Suprapubic skin (tissue), 4 donors: ENCODE measurements around the gene CAPN8. TPM values are rescaled to one million over a fixed set of nuclear protein-coding genes. Genes with fewer than 3 reads are reported as not detected.

Source experiments
- DNase-seq, 2 donors: peaks; one replicate each; pipeline ENCODE4 v3.0.0-alpha.2; 2019; ENCODE audit warnings: low spot score in 2 of 2
- H3K27ac ChIP-seq: fragments of 200-600 bp; sonication (generic); one replicate; pipeline ENCODE4 v1.5.1; 2019
- H3K27me3 ChIP-seq: fragments of 200-600 bp; sonication (generic); one replicate; pipeline ENCODE4 v1.5.1; 2019
- H3K36me3 ChIP-seq: fragments of 200-600 bp; sonication (generic); one replicate; pipeline ENCODE4 v1.5.1; 2019
- H3K4me1 ChIP-seq: fragments of 200-600 bp; sonication (generic); one replicate; pipeline ENCODE4 v1.5.1; 2019
- H3K4me3 ChIP-seq: fragments of 200-600 bp; sonication (generic); one replicate; pipeline ENCODE4 v1.5.1; 2019; ENCODE audit warnings: mild to moderate bottlenecking
- H3K9me3 ChIP-seq: fragments of 200-600 bp; sonication (generic); one replicate; pipeline ENCODE4 v1.5.1; 2019
- EP300 ChIP-seq: sonication (generic); formaldehyde crosslinking; IDR thresholded peaks from one replicate; pipeline ENCODE4 v1.6.1; 2017; ENCODE audit warnings: antibody characterized with exemption
- POLR2A ChIP-seq, 2 donors: fragments of 450-650 bp; IDR thresholded peaks; one replicate each; pipeline ENCODE4 v1.6.1; 2017; ENCODE audit warnings: antibody characterized with exemption in 2 of 2, mild to moderate bottlenecking in 2 of 2, moderate library complexity in 2 of 2
- POLR2AphosphoS5 ChIP-seq, 3 donors: sonication (generic); formaldehyde crosslinking; IDR thresholded peaks; one replicate each; pipeline ENCODE4 v1.6.1; 2017; ENCODE audit warnings: antibody characterized with exemption in 3 of 3
- WGBS: methylation state at CpG from one replicate; pipeline ENCODE4 v1.1.5; 2018; 5-methylcytosine and 5-hydroxymethylcytosine counted together
- total RNA-seq, 4 donors: library from RNA; depleted of rRNA; stranded (reverse); fragments of >200 nt; gene quantifications; one replicate each; pipeline ENCODE4 v1.1.0, GENCODE V29; 2016
- TF ChIP-seq, protein P1 (sequence below), 2 donors: fragments of 200-600 bp in 1 of 2; fragments of 450-650 bp in 1 of 2; sonication (generic) in 1 of 2; IDR thresholded peaks; one replicate each; pipeline ENCODE4 v1.5.1; 2016 to 2019; ENCODE audit warnings: antibody characterized with exemption in 2 of 2, mild to moderate bottlenecking in 1 of 2, moderate library complexity in 1 of 2

CAPN8 gene
- total RNA-seq, 4 donors from 2014 or later = 1.5 to 3.9 (median 2.7) TPM

GRCh38 chr1:223710179-223711133, 45.0 kb upstream of the CAPN8 start:
- WGBS = 91% methylated on average over 12 of the region's 12 CpGs
- Histone ChIP-seq H3K4me3 (no peak overlapping the region), H3K27me3 (no peaks in the 10 kb centered on the region), H3K27ac (no peak overlapping the region), H3K9me3 (no peaks in the 10 kb centered on the region), H3K36me3 (no peaks in the 10 kb centered on the region), H3K4me1 (peaks cover 60% of the 10 kb centered on the region)
- no peak for DNase-seq
- TF ChIP-seq POLR2A (IDR thresholded peaks at IDR 0.05) = no peak
- no peak for TF ChIP-seq POLR2AphosphoS5 (IDR thresholded peaks at IDR 0.05)
- TF ChIP-seq EP300 = no peak
- TF ChIP-seq, protein P1, sequence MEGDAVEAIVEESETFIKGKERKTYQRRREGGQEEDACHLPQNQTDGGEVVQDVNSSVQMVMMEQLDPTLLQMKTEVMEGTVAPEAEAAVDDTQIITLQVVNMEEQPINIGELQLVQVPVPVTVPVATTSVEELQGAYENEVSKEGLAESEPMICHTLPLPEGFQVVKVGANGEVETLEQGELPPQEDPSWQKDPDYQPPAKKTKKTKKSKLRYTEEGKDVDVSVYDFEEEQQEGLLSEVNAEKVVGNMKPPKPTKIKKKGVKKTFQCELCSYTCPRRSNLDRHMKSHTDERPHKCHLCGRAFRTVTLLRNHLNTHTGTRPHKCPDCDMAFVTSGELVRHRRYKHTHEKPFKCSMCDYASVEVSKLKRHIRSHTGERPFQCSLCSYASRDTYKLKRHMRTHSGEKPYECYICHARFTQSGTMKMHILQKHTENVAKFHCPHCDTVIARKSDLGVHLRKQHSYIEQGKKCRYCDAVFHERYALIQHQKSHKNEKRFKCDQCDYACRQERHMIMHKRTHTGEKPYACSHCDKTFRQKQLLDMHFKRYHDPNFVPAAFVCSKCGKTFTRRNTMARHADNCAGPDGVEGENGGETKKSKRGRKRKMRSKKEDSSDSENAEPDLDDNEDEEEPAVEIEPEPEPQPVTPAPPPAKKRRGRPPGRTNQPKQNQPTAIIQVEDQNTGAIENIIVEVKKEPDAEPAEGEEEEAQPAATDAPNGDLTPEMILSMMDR (IDR thresholded peaks at IDR 0.05) = no peak

DNA sequence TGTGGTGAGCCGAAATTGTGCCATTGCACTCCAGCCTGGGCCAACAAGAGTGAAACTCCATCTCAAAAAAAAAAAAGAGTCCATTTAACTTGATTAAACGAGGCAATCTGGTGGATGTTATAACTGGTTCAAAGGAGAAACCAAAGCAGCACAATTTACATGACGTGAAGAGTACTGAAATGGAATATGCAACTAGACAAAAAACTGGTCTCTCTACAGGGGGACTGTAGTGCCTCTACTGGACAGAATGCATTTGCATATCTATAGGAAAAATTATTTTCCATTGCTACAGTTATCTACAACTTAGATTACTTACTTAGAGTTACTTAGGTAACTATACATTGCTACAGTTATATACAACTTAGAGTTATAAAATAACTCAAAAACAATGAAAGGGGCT, 44.1 kb upstream of the CAPN8 start:
- no peaks in the 10 kb centered on the region for H3K36me3 ChIP-seq
- no peak for DNase-seq
- H3K27ac ChIP-seq = no peak overlapping the region
- H3K27me3 ChIP-seq = no peaks in the 10 kb centered on the region
- no peak overlapping the region for H3K4me3 ChIP-seq
- TF ChIP-seq EP300 = no peak
- no peak for TF ChIP-seq POLR2A (IDR thresholded peaks at IDR 0.05)
- WGBS = 78% methylated on average over 3 of the region's 3 CpGs
- peaks cover 60% of the 10 kb centered on the region for H3K4me1 ChIP-seq
- H3K9me3 ChIP-seq = no peaks in the 10 kb centered on the region

DNA sequence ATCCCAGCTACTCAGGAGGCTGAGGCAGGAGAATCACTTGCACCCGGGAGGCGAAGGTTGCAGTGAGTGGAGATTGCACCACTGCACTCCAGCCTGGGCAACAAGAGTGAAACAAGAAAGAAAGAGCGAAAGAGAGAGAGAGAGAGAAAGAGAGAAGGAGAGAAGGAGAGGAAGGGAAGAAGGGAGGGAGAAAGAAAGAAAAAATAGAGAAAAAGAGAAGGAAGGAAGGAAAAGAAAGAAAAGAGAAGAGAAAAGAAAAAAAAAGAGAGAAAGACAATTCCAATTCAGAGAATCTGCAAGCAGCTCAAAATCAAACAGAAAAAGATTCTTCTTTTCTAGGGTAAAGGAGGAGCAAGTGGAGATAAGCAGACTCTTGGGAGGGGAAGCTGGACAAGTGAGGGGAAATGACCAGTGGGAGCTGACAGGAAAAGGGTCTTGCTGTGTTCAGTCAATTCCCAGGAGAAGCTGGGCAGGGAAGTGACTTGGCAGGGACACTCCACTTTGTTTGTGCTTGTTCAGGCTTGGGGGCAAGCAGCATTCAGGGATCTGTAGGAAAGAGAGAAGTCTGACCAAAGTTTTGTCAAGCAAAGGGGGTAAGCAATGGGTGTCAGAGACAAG, 43.3 kb upstream of the CAPN8 start:
- peaks cover 52% of the 10 kb centered on the region for H3K4me1 ChIP-seq
- H3K36me3 ChIP-seq = no peaks in the 10 kb centered on the region
- H3K9me3 ChIP-seq = no peaks in the 10 kb centered on the region
- peak overlapping the region; percentile 95 for H3K27ac ChIP-seq
- TF ChIP-seq POLR2AphosphoS5 (IDR thresholded peaks at IDR 0.05) = no peak
- TF ChIP-seq, protein P1 (IDR thresholded peaks at IDR 0.05) = no peak
- no peak for TF ChIP-seq POLR2A (IDR thresholded peaks at IDR 0.05)
- no peak for TF ChIP-seq EP300
- WGBS = 92% methylated on average over 3 of the region's 3 CpGs
- H3K4me3 ChIP-seq = no peak overlapping the region
- no peaks in the 10 kb centered on the region for H3K27me3 ChIP-seq
- DNase-seq = peak in 1 of 2 donors; percentile 7

- Histone ChIP-seq H3K27me3 (no peaks in the 10 kb centered on the region), H3K36me3 (no peaks in the 10 kb centered on the region), H3K27ac (peak overlapping the region; percentile 95), H3K4me1 (peaks cover 44% of the 10 kb centered on the region), H3K4me3 (peak overlapping the region; percentile 0), H3K9me3 (no peaks in the 10 kb centered on the region)
- DNase-seq = no peak
- WGBS = 51% methylated on average over 5 of the region's 5 CpGs
- TF ChIP-seq, protein P1 (IDR thresholded peaks at IDR 0.05) = no peak
- TF ChIP-seq POLR2A (IDR thresholded peaks at IDR 0.05) (no peak), EP300 (no peak), POLR2AphosphoS5 (IDR thresholded peaks at IDR 0.05) (no peak)
These were observed 42.5 kb upstream of the CAPN8 start for GRCh38 chr1:223708001-223708359.

DNA sequence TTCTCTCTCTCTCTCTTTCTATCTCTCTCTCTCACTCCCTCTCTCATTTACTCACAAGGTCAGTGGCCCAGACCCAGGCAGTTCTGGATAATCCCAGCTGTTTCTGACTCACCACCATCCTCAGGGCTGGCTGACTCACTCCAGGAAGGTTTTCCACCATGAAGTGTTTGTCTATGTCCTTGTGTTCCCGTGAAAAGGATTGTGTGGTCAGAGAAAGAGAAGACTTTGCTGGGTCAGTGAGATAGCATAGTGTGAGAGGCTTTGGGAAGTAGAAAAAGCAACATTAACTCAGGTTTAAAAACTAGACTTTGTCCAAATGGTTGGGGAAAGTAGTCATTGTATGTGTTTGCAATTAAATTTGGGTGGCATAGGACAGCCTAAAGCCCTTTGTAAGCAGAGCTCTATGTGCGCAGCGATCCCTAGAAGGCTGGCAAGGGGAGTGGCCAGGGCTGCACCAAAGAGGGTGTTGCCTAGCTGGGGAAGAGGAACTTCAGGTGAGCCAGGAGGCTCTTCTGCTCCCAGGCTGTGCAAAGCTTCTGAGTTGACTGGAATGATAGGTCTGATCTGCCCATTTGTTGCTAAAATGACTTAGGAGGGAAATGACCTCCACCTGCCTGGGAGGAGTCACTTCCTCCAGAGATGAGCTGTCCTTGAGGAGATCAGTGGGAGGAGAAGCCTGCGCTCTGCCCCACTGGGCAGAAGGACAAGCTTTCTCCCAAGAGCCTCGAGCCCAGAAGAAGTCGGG, 41.9 kb upstream of the CAPN8 start:
- Histone ChIP-seq H3K4me1 (peaks cover 44% of the 10 kb centered on the region), H3K4me3 (peak overlapping the region; percentile 0)

More for the DNA sequence above, 41.9 kb upstream of the CAPN8 start:
- 16% methylated on average over 6 of the region's 6 CpGs for WGBS
- Histone ChIP-seq H3K27ac (peak overlapping the region; percentile 95), H3K27me3 (no peaks in the 10 kb centered on the region), H3K9me3 (no peaks in the 10 kb centered on the region), H3K36me3 (no peaks in the 10 kb centered on the region)
- TF ChIP-seq EP300 (no peak), POLR2A (IDR thresholded peaks at IDR 0.05) (no peak), POLR2AphosphoS5 (IDR thresholded peaks at IDR 0.05) (peak in 2 of 3 donors; percentile 58 to 67)
- TF ChIP-seq, protein P1 (IDR thresholded peaks at IDR 0.05) = no peak
- DNase-seq = peak; percentile 84 to 87
